ENCODE data around the gene CACNB2.
A peak's percentile ranks its signal among the peaks of the same experiment; 100 is the strongest.
"Not testable (repeated sequence)": the region's sequence is repeated elsewhere in the genome, so short reads cannot be mapped to it uniquely, and the experiment has no call there.

The CACNB2 gene

GRCh38 chr10:18402853-18403252, 262.6 kb downstream of the CACNB2 start:
- DNase-seq, result peak; percentile 41

- DNase-seq, result no peak
Observed at GRCh38 chr10:18404530-18404929, 264.3 kb downstream of the CACNB2 start.

GRCh38 chr10:18406136-18406535, 265.9 kb downstream of the CACNB2 start:
- no peak for DNase-seq

- DNase-seq, result no peak
Observed at GRCh38 chr10:18409599-18410397, 269.6 kb downstream of the CACNB2 start.

GRCh38 chr10:18414061-18414460, 273.8 kb downstream of the CACNB2 start:
- no peak for DNase-seq

GRCh38 chr10:18417950-18418527, 277.8 kb downstream of the CACNB2 start:
- no peak for DNase-seq

- DNase-seq, result no peak
Observed at GRCh38 chr10:18418541-18419215, 278.5 kb downstream of the CACNB2 start.

GRCh38 chr10:18419945-18420344, 279.7 kb downstream of the CACNB2 start:
- DNase-seq, result no peak

GRCh38 chr10:18421726-18422293, 281.6 kb downstream of the CACNB2 start:
- DNase-seq, result no peak

- no peak for DNase-seq
Observed at GRCh38 chr10:18423058-18423637, 282.9 kb downstream of the CACNB2 start.

- DNase-seq, result peak; percentile 19
Observed at GRCh38 chr10:18424200-18424599, 284.0 kb downstream of the CACNB2 start.

GRCh38 chr10:18429335-18429734, 289.1 kb downstream of the CACNB2 start:
- no peak for DNase-seq

GRCh38 chr10:18436902-18437301, 296.7 kb downstream of the CACNB2 start:
- DNase-seq, result no peak

- no peak for DNase-seq
Observed at GRCh38 chr10:18437486-18437885, 297.3 kb downstream of the CACNB2 start.

- DNase-seq, result no peak
Observed at GRCh38 chr10:18438361-18439126, 298.3 kb downstream of the CACNB2 start.

GRCh38 chr10:18439601-18440000, 299.4 kb downstream of the CACNB2 start:
- no peak for DNase-seq

GRCh38 chr10:18445635-18446034, 305.4 kb downstream of the CACNB2 start:
- DNase-seq, result not testable (repeated sequence)

GRCh38 chr10:18446205-18446604, 306.0 kb downstream of the CACNB2 start:
- DNase-seq, result no peak

GRCh38 chr10:18449611-18450026, 309.4 kb downstream of the CACNB2 start:
- no peak for DNase-seq

GRCh38 chr10:18450298-18450697, 310.1 kb downstream of the CACNB2 start:
- no peak for DNase-seq

GRCh38 chr10:18455086-18455884, 315.1 kb downstream of the CACNB2 start:
- DNase-seq, result peak; percentile 47

- DNase-seq, result no peak
Observed at GRCh38 chr10:18456984-18457383, 316.8 kb downstream of the CACNB2 start.
